ENCODE measurements around the gene DIS3L.
"Not testable (repeated sequence)": the region's sequence is repeated elsewhere in the genome, so short reads cannot be mapped to it uniquely, and the experiment has no call there.

The DIS3L gene

DNA sequence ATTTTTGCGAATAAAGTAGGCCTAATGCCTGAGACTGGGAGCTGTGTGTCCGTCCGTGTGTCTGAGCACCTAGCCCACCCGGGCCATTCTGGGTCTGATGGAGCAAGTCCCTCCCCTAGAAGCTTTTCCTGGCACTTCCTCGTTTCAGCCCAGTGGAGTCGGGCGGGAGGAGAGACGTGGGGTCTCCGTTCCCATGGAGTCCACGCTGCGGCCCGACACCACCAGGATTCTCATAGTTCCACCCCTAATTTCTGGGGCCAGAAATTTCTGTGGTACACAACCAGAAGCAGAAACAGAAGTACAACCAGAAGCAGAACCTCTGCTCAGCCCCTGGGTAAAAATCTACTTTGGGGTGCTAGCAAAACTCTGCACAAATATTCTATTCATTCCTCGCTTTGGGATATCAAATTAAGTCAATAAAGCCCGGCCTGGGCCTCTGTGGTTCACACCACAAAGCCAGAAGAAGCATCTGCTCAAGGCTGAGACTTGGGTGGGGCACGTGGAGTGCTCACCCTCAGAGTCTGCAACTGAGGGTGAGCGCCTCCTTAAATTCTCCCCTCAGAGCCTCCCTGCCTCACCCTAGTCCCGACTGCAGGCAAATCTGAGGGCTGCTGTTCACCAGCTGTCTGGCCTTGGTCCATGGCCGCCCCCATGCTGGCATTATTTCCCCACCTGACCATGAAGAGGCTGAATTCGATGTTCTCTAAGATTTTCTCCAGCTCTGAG, 38.3 kb upstream of the DIS3L start:
- peaks cover 15% of the 10 kb centered on the region for H3K4me1 ChIP-seq (ENCODE audit: control insufficient read depth, insufficient read depth, low read length)
- H3K27me3 ChIP-seq (ENCODE audit: control insufficient read depth, insufficient read depth, low read length): peaks cover 73% of the 10 kb centered on the region
- H3K4me3 ChIP-seq (ENCODE audit: low read depth, low read length): peak overlapping the region; percentile 76
- H3K9me3 ChIP-seq (ENCODE audit: control insufficient read depth, insufficient read depth, low read length): no peaks in the 10 kb centered on the region
- no peaks in the 10 kb centered on the region for H3K36me3 ChIP-seq (ENCODE audit: control insufficient read depth, insufficient read depth, low read length)
- no peak overlapping the region for H3K9ac ChIP-seq (ENCODE audit: low read depth, low read length)

DNA sequence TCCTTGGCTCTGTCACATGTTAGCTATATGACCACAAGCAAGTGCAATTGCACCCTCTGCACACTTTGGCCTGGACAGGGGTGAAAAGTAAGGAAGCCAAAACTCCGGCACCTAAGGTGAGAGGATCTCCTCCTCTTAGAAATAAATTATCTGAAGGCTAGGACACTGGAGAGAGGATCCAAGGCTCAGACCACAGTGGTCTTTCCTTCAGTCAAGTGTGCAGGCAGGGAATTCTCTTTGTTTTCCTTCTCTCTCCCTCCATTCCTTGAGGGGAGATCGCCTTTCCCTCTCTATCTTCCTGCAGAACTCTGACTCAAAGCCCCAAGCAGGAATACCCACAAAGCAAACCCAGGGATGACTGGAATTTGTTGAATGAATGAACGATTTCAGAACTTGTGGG, 36.7 kb upstream of the DIS3L start:
- Histone ChIP-seq H3K4me1 (ENCODE audit: control insufficient read depth, insufficient read depth, low read length) (peaks cover 7% of the 10 kb centered on the region), H3K9me3 (ENCODE audit: control insufficient read depth, insufficient read depth, low read length) (no peaks in the 10 kb centered on the region), H3K27me3 (ENCODE audit: control insufficient read depth, insufficient read depth, low read length) (peaks cover 57% of the 10 kb centered on the region), H3K9ac (ENCODE audit: low read depth, low read length) (no peak overlapping the region), H3K36me3 (ENCODE audit: control insufficient read depth, insufficient read depth, low read length) (no peaks in the 10 kb centered on the region), H3K4me3 (ENCODE audit: low read depth, low read length) (no peak overlapping the region)

DNA sequence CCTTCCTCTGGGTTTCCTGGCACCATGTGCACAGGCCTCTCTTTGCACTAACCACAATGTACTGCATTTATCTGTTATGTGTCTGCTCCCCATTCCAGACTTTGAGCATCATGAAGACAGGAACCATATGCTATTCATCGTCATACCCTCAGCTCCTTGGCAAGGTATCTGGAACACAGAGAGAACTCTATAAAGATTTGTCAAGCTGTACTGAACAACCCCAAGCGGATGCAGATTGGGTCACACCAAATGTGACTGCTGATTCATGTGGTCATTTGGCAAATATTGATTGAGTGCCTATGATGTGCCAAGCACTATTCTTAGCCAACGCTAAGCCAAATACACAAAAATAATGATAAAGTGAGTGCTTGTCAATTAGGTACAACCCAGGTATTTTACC, 32.3 kb upstream of the DIS3L start:
- Histone ChIP-seq H3K4me3 (ENCODE audit: low read depth, low read length) (no peak overlapping the region), H3K4me1 (ENCODE audit: control insufficient read depth, insufficient read depth, low read length) (no peaks in the 10 kb centered on the region), H3K36me3 (ENCODE audit: control insufficient read depth, insufficient read depth, low read length) (no peaks in the 10 kb centered on the region), H3K9me3 (ENCODE audit: control insufficient read depth, insufficient read depth, low read length) (no peaks in the 10 kb centered on the region), H3K9ac (ENCODE audit: low read depth, low read length) (no peak overlapping the region), H3K27me3 (ENCODE audit: control insufficient read depth, insufficient read depth, low read length) (peaks cover 25% of the 10 kb centered on the region)

GRCh38 chr15:66262837-66263236, 30.5 kb upstream of the DIS3L start:
- H3K4me3 ChIP-seq (ENCODE audit: low read depth, low read length); H3K9me3 ChIP-seq (ENCODE audit: control insufficient read depth, insufficient read depth, low read length); H3K4me1 ChIP-seq (ENCODE audit: control insufficient read depth, insufficient read depth, low read length); H3K27me3 ChIP-seq (ENCODE audit: control insufficient read depth, insufficient read depth, low read length); H3K36me3 ChIP-seq (ENCODE audit: control insufficient read depth, insufficient read depth, low read length); H3K9ac ChIP-seq (ENCODE audit: low read depth, low read length): not testable (repeated sequence)

DNA sequence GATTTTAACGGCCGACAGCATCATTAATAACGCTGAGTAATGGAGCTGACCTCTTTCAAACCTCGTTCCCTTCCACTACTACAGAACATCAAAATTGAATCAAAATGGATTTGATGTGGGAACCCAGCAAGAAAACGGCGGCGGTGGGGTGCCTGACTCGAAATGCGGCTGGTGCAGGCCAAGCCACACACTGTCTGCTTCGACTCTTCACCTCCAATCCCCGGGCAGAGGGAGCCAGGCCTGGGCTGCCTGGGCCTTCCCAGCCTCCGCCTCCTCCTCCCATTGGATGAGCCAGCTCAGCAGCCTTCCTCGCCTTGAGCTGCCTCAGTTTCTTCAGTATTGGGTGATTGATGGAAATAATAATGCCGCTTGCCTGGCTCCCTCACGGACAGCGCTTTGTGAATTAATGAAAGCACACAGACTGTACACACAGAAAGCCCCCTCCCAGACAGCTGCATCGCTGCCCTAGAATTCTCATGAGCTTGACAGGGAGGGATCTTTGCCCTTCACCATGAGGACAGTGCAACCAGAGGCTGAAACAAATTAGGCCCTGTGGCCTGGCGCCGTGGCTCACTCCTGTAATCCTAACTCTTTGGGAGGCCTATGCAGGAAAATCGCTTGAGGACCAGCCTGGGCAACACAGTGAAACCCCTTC, 28.4 kb upstream of the DIS3L start:
- peaks cover 2% of the 10 kb centered on the region for H3K4me1 ChIP-seq (ENCODE audit: control insufficient read depth, insufficient read depth, low read length)
- H3K36me3 ChIP-seq (ENCODE audit: control insufficient read depth, insufficient read depth, low read length): no peaks in the 10 kb centered on the region
- H3K4me3 ChIP-seq (ENCODE audit: low read depth, low read length): no peak overlapping the region
- H3K9me3 ChIP-seq (ENCODE audit: control insufficient read depth, insufficient read depth, low read length): no peaks in the 10 kb centered on the region
- H3K9ac ChIP-seq (ENCODE audit: low read depth, low read length): no peak overlapping the region
- H3K27me3 ChIP-seq (ENCODE audit: control insufficient read depth, insufficient read depth, low read length): no peaks in the 10 kb centered on the region

DNA sequence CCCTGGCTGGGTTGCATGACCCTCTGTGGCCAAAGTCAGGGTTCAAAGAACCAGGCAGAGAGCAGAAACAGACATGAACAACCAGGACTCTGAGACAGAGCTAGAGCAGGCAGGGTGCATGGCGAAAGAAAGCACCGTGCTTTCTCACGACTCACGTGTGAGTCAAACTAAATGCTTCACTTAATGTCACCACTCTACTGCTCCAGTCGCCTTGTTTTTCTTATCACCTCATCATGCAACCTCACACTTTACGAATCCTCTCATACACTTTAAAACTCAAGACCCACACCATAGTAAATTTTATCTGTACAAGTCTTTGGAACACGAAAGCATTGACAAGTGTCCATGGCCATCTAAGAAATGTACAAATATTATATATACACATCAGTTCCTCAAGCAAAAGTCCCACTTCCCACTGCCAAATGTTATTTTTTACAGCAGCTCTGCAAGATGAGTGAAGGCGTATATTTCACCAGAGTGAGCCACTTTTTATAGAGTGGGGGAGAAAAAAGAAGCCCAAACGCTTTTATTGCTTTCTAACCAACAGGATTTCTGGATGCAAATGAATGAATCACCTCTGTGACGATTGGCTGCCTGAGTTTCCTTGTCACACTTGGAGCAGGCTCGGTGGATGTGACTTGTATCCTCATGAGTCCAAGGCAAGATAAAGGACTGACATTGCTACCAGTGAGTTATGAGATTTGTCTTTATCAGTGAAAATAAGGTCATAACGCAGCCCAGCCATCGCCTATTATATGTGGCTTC, 23.9 kb upstream of the DIS3L start:
- H3K9ac ChIP-seq (ENCODE audit: low read depth, low read length): no peak overlapping the region
- no peaks in the 10 kb centered on the region for H3K36me3 ChIP-seq (ENCODE audit: control insufficient read depth, insufficient read depth, low read length)
- no peaks in the 10 kb centered on the region for H3K9me3 ChIP-seq (ENCODE audit: control insufficient read depth, insufficient read depth, low read length)
- H3K27me3 ChIP-seq (ENCODE audit: control insufficient read depth, insufficient read depth, low read length): no peaks in the 10 kb centered on the region
- no peak overlapping the region for H3K4me3 ChIP-seq (ENCODE audit: low read depth, low read length)
- peaks cover 2% of the 10 kb centered on the region for H3K4me1 ChIP-seq (ENCODE audit: control insufficient read depth, insufficient read depth, low read length)

DNA sequence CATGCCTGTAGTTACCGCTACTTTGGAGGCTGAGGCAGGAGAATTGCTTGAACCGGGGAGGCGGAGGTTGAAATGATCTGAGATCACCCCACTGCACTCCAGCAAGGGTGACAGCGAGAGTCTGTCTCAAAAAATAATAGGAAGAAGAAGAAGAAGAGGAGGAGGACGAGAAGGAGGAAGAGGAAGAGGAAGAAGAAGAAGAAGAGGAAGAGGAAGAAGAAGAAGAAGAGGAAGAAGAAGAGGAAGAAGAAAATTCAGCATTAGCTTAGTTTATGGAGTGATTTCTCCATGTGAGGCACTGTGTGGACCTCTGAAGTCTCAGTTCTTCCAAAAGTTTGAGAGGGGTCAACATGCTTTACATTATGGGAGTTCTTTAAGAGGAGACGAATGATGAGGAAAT, 22.4 kb upstream of the DIS3L start:
- H3K9ac ChIP-seq (ENCODE audit: low read depth, low read length): no peak overlapping the region
- no peaks in the 10 kb centered on the region for H3K9me3 ChIP-seq (ENCODE audit: control insufficient read depth, insufficient read depth, low read length)
- peaks cover 2% of the 10 kb centered on the region for H3K4me1 ChIP-seq (ENCODE audit: control insufficient read depth, insufficient read depth, low read length)
- no peak overlapping the region for H3K4me3 ChIP-seq (ENCODE audit: low read depth, low read length)
- H3K27me3 ChIP-seq (ENCODE audit: control insufficient read depth, insufficient read depth, low read length): no peaks in the 10 kb centered on the region
- H3K36me3 ChIP-seq (ENCODE audit: control insufficient read depth, insufficient read depth, low read length): no peaks in the 10 kb centered on the region

GRCh38 chr15:66275352-66275751, 18.0 kb upstream of the DIS3L start:
- Histone ChIP-seq H3K36me3 (ENCODE audit: control insufficient read depth, insufficient read depth, low read length) (no peaks in the 10 kb centered on the region), H3K4me3 (ENCODE audit: low read depth, low read length) (no peak overlapping the region), H3K9me3 (ENCODE audit: control insufficient read depth, insufficient read depth, low read length) (no peaks in the 10 kb centered on the region), H3K4me1 (ENCODE audit: control insufficient read depth, insufficient read depth, low read length) (no peaks in the 10 kb centered on the region), H3K9ac (ENCODE audit: low read depth, low read length) (no peak overlapping the region), H3K27me3 (ENCODE audit: control insufficient read depth, insufficient read depth, low read length) (no peaks in the 10 kb centered on the region)

DNA sequence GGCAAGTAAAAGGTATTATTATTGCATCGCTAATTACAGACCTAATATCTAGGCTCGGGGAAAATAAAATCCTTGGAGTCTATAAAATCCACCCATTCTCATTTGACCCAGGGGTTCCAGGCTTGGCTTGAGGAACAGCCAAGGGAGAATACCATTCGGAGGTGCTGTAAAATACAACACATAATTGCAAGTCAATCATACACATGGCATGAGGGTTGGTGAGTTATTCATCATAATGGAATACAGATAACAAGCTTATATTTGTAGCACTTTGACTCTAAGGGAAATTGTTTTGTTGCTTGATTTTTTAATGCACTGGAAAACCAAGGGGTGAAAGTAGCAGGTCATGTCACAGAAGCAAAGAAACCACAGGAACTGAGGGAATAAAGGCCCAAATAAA, 16.8 kb upstream of the DIS3L start:
- Histone ChIP-seq H3K36me3 (ENCODE audit: control insufficient read depth, insufficient read depth, low read length) (no peaks in the 10 kb centered on the region), H3K4me3 (ENCODE audit: low read depth, low read length) (no peak overlapping the region), H3K4me1 (ENCODE audit: control insufficient read depth, insufficient read depth, low read length) (no peaks in the 10 kb centered on the region), H3K9me3 (ENCODE audit: control insufficient read depth, insufficient read depth, low read length) (no peaks in the 10 kb centered on the region), H3K27me3 (ENCODE audit: control insufficient read depth, insufficient read depth, low read length) (no peaks in the 10 kb centered on the region), H3K9ac (ENCODE audit: low read depth, low read length) (no peak overlapping the region)

GRCh38 chr15:66278056-66278455, 15.3 kb upstream of the DIS3L start:
- H3K9ac ChIP-seq (ENCODE audit: low read depth, low read length): no peak overlapping the region
- no peaks in the 10 kb centered on the region for H3K9me3 ChIP-seq (ENCODE audit: control insufficient read depth, insufficient read depth, low read length)
- H3K36me3 ChIP-seq (ENCODE audit: control insufficient read depth, insufficient read depth, low read length): no peaks in the 10 kb centered on the region
- no peak overlapping the region for H3K4me3 ChIP-seq (ENCODE audit: low read depth, low read length)
- no peaks in the 10 kb centered on the region for H3K27me3 ChIP-seq (ENCODE audit: control insufficient read depth, insufficient read depth, low read length)
- no peaks in the 10 kb centered on the region for H3K4me1 ChIP-seq (ENCODE audit: control insufficient read depth, insufficient read depth, low read length)

DNA sequence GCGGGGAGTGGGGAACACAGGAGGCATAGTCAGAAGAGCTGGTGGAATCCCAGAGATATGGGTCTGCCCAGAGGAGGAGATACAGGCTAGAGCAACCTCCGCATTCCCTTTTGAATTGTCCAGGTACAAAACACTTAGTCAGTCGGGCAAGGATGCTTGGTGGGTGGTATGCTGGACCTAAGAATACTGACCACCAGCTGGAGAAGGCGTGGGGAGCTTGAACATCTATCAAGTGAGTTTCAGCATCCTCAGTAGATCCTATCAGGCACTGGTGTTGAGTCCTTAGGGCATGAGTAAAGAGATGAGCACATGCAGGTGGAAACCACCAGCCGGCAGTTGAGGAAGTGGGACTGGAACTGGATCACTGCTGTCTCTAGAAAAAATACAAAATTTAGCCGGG, 14.7 kb upstream of the DIS3L start:
- H3K4me3 ChIP-seq (ENCODE audit: low read depth, low read length): no peak overlapping the region
- H3K27me3 ChIP-seq (ENCODE audit: control insufficient read depth, insufficient read depth, low read length): no peaks in the 10 kb centered on the region
- H3K36me3 ChIP-seq (ENCODE audit: control insufficient read depth, insufficient read depth, low read length): no peaks in the 10 kb centered on the region
- H3K4me1 ChIP-seq (ENCODE audit: control insufficient read depth, insufficient read depth, low read length): no peaks in the 10 kb centered on the region
- H3K9ac ChIP-seq (ENCODE audit: low read depth, low read length): no peak overlapping the region
- H3K9me3 ChIP-seq (ENCODE audit: control insufficient read depth, insufficient read depth, low read length): no peaks in the 10 kb centered on the region

GRCh38 chr15:66284271-66284670, 9.1 kb upstream of the DIS3L start:
- no peak overlapping the region for H3K4me3 ChIP-seq (ENCODE audit: low read depth, low read length)
- no peaks in the 10 kb centered on the region for H3K4me1 ChIP-seq (ENCODE audit: control insufficient read depth, insufficient read depth, low read length)
- H3K9me3 ChIP-seq (ENCODE audit: control insufficient read depth, insufficient read depth, low read length): no peaks in the 10 kb centered on the region
- H3K27me3 ChIP-seq (ENCODE audit: control insufficient read depth, insufficient read depth, low read length): no peaks in the 10 kb centered on the region
- no peaks in the 10 kb centered on the region for H3K36me3 ChIP-seq (ENCODE audit: control insufficient read depth, insufficient read depth, low read length)
- no peak overlapping the region for H3K9ac ChIP-seq (ENCODE audit: low read depth, low read length)
